ENCODE measurements around the gene UBXN6.

Gene UBXN6

GRCh38 chr19:4437103-4437502, 20.5 kb downstream of the UBXN6 start:
- DNase-seq, result no peak

- no peak for DNase-seq
Observed at GRCh38 chr19:4436231-4436630, 21.4 kb downstream of the UBXN6 start.

GRCh38 chr19:4434391-4434790, 23.2 kb downstream of the UBXN6 start:
- DNase-seq, result no peak

GRCh38 chr19:4432918-4433506, 24.6 kb downstream of the UBXN6 start:
- DNase-seq, result no peak

GRCh38 chr19:4431808-4432674, 25.6 kb downstream of the UBXN6 start:
- DNase-seq, result no peak

GRCh38 chr19:4431296-4431695, 26.3 kb downstream of the UBXN6 start:
- no peak for DNase-seq

GRCh38 chr19:4430760-4431159, 26.8 kb downstream of the UBXN6 start:
- no peak for DNase-seq

- no peak for DNase-seq
Observed at GRCh38 chr19:4429771-4430171, 27.8 kb downstream of the UBXN6 start.

- no peak for DNase-seq
Observed at GRCh38 chr19:4429256-4429655, 28.3 kb downstream of the UBXN6 start.

- DNase-seq, result no peak
Observed at GRCh38 chr19:4428326-4428975, 29.1 kb downstream of the UBXN6 start.

- DNase-seq, result no peak
Observed at GRCh38 chr19:4425537-4425936, 32.1 kb downstream of the UBXN6 start.

- DNase-seq, result no peak
Observed at GRCh38 chr19:4423416-4424126, 34.0 kb downstream of the UBXN6 start.

- DNase-seq, result no peak
Observed at GRCh38 chr19:4416268-4416667, 41.3 kb downstream of the UBXN6 start.

GRCh38 chr19:4415352-4415751, 42.2 kb downstream of the UBXN6 start:
- no peak for DNase-seq

- DNase-seq, result no peak
Observed at GRCh38 chr19:4414800-4415321, 42.7 kb downstream of the UBXN6 start.

- no peak for DNase-seq
Observed at GRCh38 chr19:4414144-4414799, 43.3 kb downstream of the UBXN6 start.

- DNase-seq, result no peak
Observed at GRCh38 chr19:4413588-4413987, 44.0 kb downstream of the UBXN6 start.

GRCh38 chr19:4409123-4409933, 48.3 kb downstream of the UBXN6 start:
- DNase-seq, result no peak

- no peak for DNase-seq
Observed at GRCh38 chr19:4406626-4407025, 51.0 kb downstream of the UBXN6 start.

- no peak for DNase-seq
Observed at GRCh38 chr19:4405977-4406376, 51.6 kb downstream of the UBXN6 start.

- DNase-seq, result no peak
Observed at GRCh38 chr19:4403005-4403761, 54.4 kb downstream of the UBXN6 start.

Data from activated CD4-positive, alpha-beta T cell treated with anti-CD3 and anti-CD28 coated beads, Interleukin-10, Interleukin-2, amounts not matched to agents 100 ng/mL and 50 ng/mL, durations not matched to agents 16 hours and 8 hours (primary cell).